ENCODE results near the gene CD19.
A peak's percentile ranks its signal among the peaks of the same experiment; 100 is the strongest.

CD19 gene

GRCh38 chr16:28905800-28906372 lies 25.9 kb upstream of the CD19 start:
- Histone ChIP-seq H3K9me3 (ENCODE audit: control insufficient read depth in 2 of 2, low read length in 2 of 2) (no peaks in the 10 kb centered on the region), H3K4me3 (ENCODE audit: low read length in 2 of 2) (no peak overlapping the region), H3K27ac (ENCODE audit: low read length) (no peak overlapping the region), H3K9ac (ENCODE audit: low read length in 2 of 2) (no peak overlapping the region), H3K4me1 (ENCODE audit: control insufficient read depth, insufficient read depth, low read length) (no peaks in the 10 kb centered on the region), H3K36me3 (ENCODE audit: control insufficient read depth in 2 of 2, insufficient read depth in 2 of 2, low read length in 2 of 2) (peaks cover 6 to 8% of the 10 kb centered on the region in 2 donors), H3K27me3 (ENCODE audit: control insufficient read depth in 1 of 2, insufficient read depth in 2 of 2, low read length in 2 of 2) (no peaks in the 10 kb centered on the region)

- Histone ChIP-seq H3K27me3 (ENCODE audit: control insufficient read depth in 1 of 2, insufficient read depth in 2 of 2, low read length in 2 of 2) (no peaks in the 10 kb centered on the region), H3K4me1 (ENCODE audit: control insufficient read depth, insufficient read depth, low read length) (no peaks in the 10 kb centered on the region), H3K27ac (ENCODE audit: low read length) (no peak overlapping the region), H3K36me3 (ENCODE audit: control insufficient read depth in 2 of 2, insufficient read depth in 2 of 2, low read length in 2 of 2) (peaks cover 9 to 10% of the 10 kb centered on the region in 2 donors), H3K9me3 (ENCODE audit: control insufficient read depth in 2 of 2, low read length in 2 of 2) (no peaks in the 10 kb centered on the region), H3K4me3 (ENCODE audit: low read length in 2 of 2) (no peak overlapping the region), H3K9ac (ENCODE audit: low read length in 2 of 2) (no peak overlapping the region)
Observed at GRCh38 chr16:28910086-28911031, 21.4 kb upstream of the CD19 start.

GRCh38 chr16:28912558-28912957 lies 19.2 kb upstream of the CD19 start:
- Histone ChIP-seq H3K9ac (ENCODE audit: low read length in 2 of 2) (no peak overlapping the region), H3K36me3 (ENCODE audit: control insufficient read depth in 2 of 2, insufficient read depth in 2 of 2, low read length in 2 of 2) (peaks cover 9 to 10% of the 10 kb centered on the region in 2 donors), H3K4me1 (ENCODE audit: control insufficient read depth, insufficient read depth, low read length) (no peaks in the 10 kb centered on the region), H3K27ac (ENCODE audit: low read length) (no peak overlapping the region), H3K9me3 (ENCODE audit: control insufficient read depth in 2 of 2, low read length in 2 of 2) (no peaks in the 10 kb centered on the region), H3K27me3 (ENCODE audit: control insufficient read depth in 1 of 2, insufficient read depth in 2 of 2, low read length in 2 of 2) (no peaks in the 10 kb centered on the region), H3K4me3 (ENCODE audit: low read length in 2 of 2) (no peak overlapping the region)

GRCh38 chr16:28913946-28914724 lies 17.6 kb upstream of the CD19 start:
- no peaks in the 10 kb centered on the region for H3K9me3 ChIP-seq (ENCODE audit: control insufficient read depth in 2 of 2, low read length in 2 of 2)
- no peaks in the 10 kb centered on the region for H3K27me3 ChIP-seq (ENCODE audit: control insufficient read depth in 1 of 2, insufficient read depth in 2 of 2, low read length in 2 of 2)
- no peak overlapping the region for H3K4me3 ChIP-seq (ENCODE audit: low read length in 2 of 2)
- H3K9ac ChIP-seq (ENCODE audit: low read length in 2 of 2): no peak overlapping the region
- H3K36me3 ChIP-seq (ENCODE audit: control insufficient read depth in 2 of 2, insufficient read depth in 2 of 2, low read length in 2 of 2): peaks cover 3 to 11% of the 10 kb centered on the region in 2 donors
- no peak overlapping the region for H3K27ac ChIP-seq (ENCODE audit: low read length)
- H3K4me1 ChIP-seq (ENCODE audit: control insufficient read depth, insufficient read depth, low read length): no peaks in the 10 kb centered on the region

GRCh38 chr16:28915181-28915580 lies 16.6 kb upstream of the CD19 start:
- Histone ChIP-seq H3K27ac (ENCODE audit: low read length) (no peak overlapping the region), H3K4me1 (ENCODE audit: control insufficient read depth, insufficient read depth, low read length) (no peaks in the 10 kb centered on the region), H3K36me3 (ENCODE audit: control insufficient read depth in 2 of 2, insufficient read depth in 2 of 2, low read length in 2 of 2) (peaks cover 3 to 14% of the 10 kb centered on the region in 2 donors), H3K27me3 (ENCODE audit: control insufficient read depth in 1 of 2, insufficient read depth in 2 of 2, low read length in 2 of 2) (no peaks in the 10 kb centered on the region), H3K4me3 (ENCODE audit: low read length in 2 of 2) (no peak overlapping the region), H3K9me3 (ENCODE audit: control insufficient read depth in 2 of 2, low read length in 2 of 2) (no peaks in the 10 kb centered on the region), H3K9ac (ENCODE audit: low read length in 2 of 2) (no peak overlapping the region)

DNA sequence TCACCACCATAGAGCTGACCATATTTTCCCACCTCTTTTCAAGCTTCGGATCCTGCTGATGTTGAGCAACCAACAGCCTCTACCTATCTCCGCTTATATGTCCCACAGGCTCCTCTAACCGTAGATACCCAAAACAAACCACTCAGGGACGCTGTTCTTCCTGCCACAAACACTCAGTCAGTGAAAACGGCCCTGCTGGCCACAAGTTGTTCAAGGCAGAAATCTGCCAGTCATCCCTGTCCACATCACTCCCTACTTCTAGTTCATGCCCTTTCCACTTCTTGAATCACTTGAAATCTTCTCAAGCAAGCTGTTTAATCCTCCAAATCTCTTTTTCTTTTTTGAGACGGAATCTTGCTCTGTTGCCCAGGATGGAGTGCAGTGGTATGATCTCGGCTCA lies 14.7 kb upstream of the CD19 start:
- peaks cover 3 to 14% of the 10 kb centered on the region in 2 donors for H3K36me3 ChIP-seq (ENCODE audit: control insufficient read depth in 2 of 2, insufficient read depth in 2 of 2, low read length in 2 of 2)
- no peak overlapping the region for H3K27ac ChIP-seq (ENCODE audit: low read length)
- no peak overlapping the region for H3K4me3 ChIP-seq (ENCODE audit: low read length in 2 of 2)
- H3K9me3 ChIP-seq (ENCODE audit: control insufficient read depth in 2 of 2, low read length in 2 of 2): no peaks in the 10 kb centered on the region
- no peaks in the 10 kb centered on the region for H3K4me1 ChIP-seq (ENCODE audit: control insufficient read depth, insufficient read depth, low read length)
- no peak overlapping the region for H3K9ac ChIP-seq (ENCODE audit: low read length in 2 of 2)
- no peaks in the 10 kb centered on the region for H3K27me3 ChIP-seq (ENCODE audit: control insufficient read depth in 1 of 2, insufficient read depth in 2 of 2, low read length in 2 of 2)

DNA sequence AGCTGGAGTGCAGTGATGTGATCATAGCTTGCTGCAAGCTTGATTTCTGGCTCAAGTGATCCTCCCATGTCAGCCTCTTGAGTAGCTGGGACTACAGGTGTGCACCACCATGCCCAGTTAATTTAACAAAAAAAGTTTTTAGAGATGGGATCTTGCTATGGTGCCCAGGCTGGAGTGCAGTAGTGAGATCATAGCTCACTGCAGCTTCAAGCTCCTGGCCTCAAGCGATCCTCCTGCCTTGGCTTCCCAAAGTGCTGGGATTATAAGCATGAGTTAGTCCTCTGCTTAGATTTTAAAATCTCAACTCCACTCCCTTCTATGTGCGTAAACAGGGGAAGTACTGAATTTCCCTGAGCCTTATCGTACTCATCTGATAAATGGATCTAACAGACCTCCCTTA lies 13.1 kb upstream of the CD19 start:
- H3K36me3 ChIP-seq (ENCODE audit: control insufficient read depth in 2 of 2, insufficient read depth in 2 of 2, low read length in 2 of 2): peaks cover 3 to 11% of the 10 kb centered on the region in 2 donors
- no peaks in the 10 kb centered on the region for H3K4me1 ChIP-seq (ENCODE audit: control insufficient read depth, insufficient read depth, low read length)
- no peak overlapping the region for H3K9ac ChIP-seq (ENCODE audit: low read length in 2 of 2)
- no peak overlapping the region for H3K4me3 ChIP-seq (ENCODE audit: low read length in 2 of 2)
- H3K27ac ChIP-seq (ENCODE audit: low read length): no peak overlapping the region
- no peaks in the 10 kb centered on the region for H3K9me3 ChIP-seq (ENCODE audit: control insufficient read depth in 2 of 2, low read length in 2 of 2)
- no peaks in the 10 kb centered on the region for H3K27me3 ChIP-seq (ENCODE audit: control insufficient read depth in 1 of 2, insufficient read depth in 2 of 2, low read length in 2 of 2)

DNA sequence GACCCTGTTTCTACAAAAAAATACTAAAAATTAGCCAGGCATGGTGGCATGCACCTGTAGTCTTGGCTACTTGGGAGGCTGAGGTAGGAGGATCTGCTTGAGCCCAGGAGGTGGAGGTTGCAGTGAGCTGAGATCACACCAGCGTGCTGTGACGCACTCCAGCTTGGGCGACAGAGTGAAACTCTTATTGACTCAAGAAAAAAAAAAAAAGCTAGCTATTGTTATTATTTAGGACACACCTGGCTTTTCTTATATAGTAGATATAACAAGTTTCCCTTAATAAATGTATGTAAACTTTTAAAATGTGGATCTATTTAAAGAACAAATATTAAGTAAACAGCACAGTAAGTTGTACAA lies 8.6 kb upstream of the CD19 start:
- Histone ChIP-seq H3K4me3 (ENCODE audit: low read length in 2 of 2) (no peak overlapping the region), H3K27ac (ENCODE audit: low read length) (no peak overlapping the region), H3K4me1 (ENCODE audit: control insufficient read depth, insufficient read depth, low read length) (peaks cover 7% of the 10 kb centered on the region), H3K36me3 (ENCODE audit: control insufficient read depth in 2 of 2, insufficient read depth in 2 of 2, low read length in 2 of 2) (peaks cover 0 to 7% of the 10 kb centered on the region in 2 donors), H3K9ac (ENCODE audit: low read length in 2 of 2) (no peak overlapping the region), H3K27me3 (ENCODE audit: control insufficient read depth in 1 of 2, insufficient read depth in 2 of 2, low read length in 2 of 2) (no peaks in the 10 kb centered on the region), H3K9me3 (ENCODE audit: control insufficient read depth in 2 of 2, low read length in 2 of 2) (no peaks in the 10 kb centered on the region)

- peak overlapping the region in 1 of 2 donors; percentile 87 for H3K4me3 ChIP-seq (ENCODE audit: low read length in 2 of 2)
- H3K36me3 ChIP-seq (ENCODE audit: control insufficient read depth in 2 of 2, insufficient read depth in 2 of 2, low read length in 2 of 2): peaks cover 0 to 5% of the 10 kb centered on the region in 2 donors
- peak overlapping the region; percentile 94 for H3K27ac ChIP-seq (ENCODE audit: low read length)
- no peak overlapping the region for H3K9ac ChIP-seq (ENCODE audit: low read length in 2 of 2)
- no peaks in the 10 kb centered on the region for H3K27me3 ChIP-seq (ENCODE audit: control insufficient read depth in 1 of 2, insufficient read depth in 2 of 2, low read length in 2 of 2)
- H3K4me1 ChIP-seq (ENCODE audit: control insufficient read depth, insufficient read depth, low read length): peaks cover 7% of the 10 kb centered on the region
- no peaks in the 10 kb centered on the region for H3K9me3 ChIP-seq (ENCODE audit: control insufficient read depth in 2 of 2, low read length in 2 of 2)
Observed at GRCh38 chr16:28923652-28924398, 7.9 kb upstream of the CD19 start.

GRCh38 chr16:28924399-28924761 lies 7.4 kb upstream of the CD19 start:
- peaks cover 7% of the 10 kb centered on the region for H3K4me1 ChIP-seq (ENCODE audit: control insufficient read depth, insufficient read depth, low read length)
- H3K4me3 ChIP-seq (ENCODE audit: low read length in 2 of 2): peak overlapping the region; percentile 59 to 87
- H3K27me3 ChIP-seq (ENCODE audit: control insufficient read depth in 1 of 2, insufficient read depth in 2 of 2, low read length in 2 of 2): no peaks in the 10 kb centered on the region
- no peak overlapping the region for H3K9ac ChIP-seq (ENCODE audit: low read length in 2 of 2)
- H3K27ac ChIP-seq (ENCODE audit: low read length): peak overlapping the region; percentile 94
- H3K9me3 ChIP-seq (ENCODE audit: control insufficient read depth in 2 of 2, low read length in 2 of 2): no peaks in the 10 kb centered on the region
- peaks cover 0 to 2% of the 10 kb centered on the region in 2 donors for H3K36me3 ChIP-seq (ENCODE audit: control insufficient read depth in 2 of 2, insufficient read depth in 2 of 2, low read length in 2 of 2)
